Stomach (tissue), 9 donors: ENCODE results near the gene DISC1. TPM values are rescaled to one million over a fixed set of nuclear protein-coding genes. Genes with fewer than 3 reads are reported as not detected.
A peak's percentile ranks its signal among the peaks of the same experiment; 100 is the strongest.

ENCODE experiments used
- DNase-seq, 2 donors: peaks; one replicate each; pipeline versions ENCODE4 v3.0.0 to v3.0.0-alpha.2; 2013 to 2019
- H3K27ac ChIP-seq, 5 donors: fragments of 200-600 bp in 4 of 5; sonication (generic) in 4 of 5; one replicate each; pipeline ENCODE4 v1.5.1; 2013 to 2019; ENCODE audit warnings: mild to moderate bottlenecking in 1 of 5, moderate library complexity in 1 of 5
- H3K27me3 ChIP-seq, 3 donors: fragments of 200-600 bp; sonication (generic); one replicate each; pipeline ENCODE4 v1.5.1; 2017 to 2019; ENCODE audit warnings: mixed run types in 1 of 3
- H3K36me3 ChIP-seq, 4 donors: fragments of 200-600 bp; sonication (generic); 1 replicate in 3 of 4; 2 replicates in 1 of 4; pipeline ENCODE4 v1.5.1; 2016 to 2019
- H3K4me1 ChIP-seq, 4 donors: fragments of 200-600 bp; sonication (generic); one replicate each; pipeline ENCODE4 v1.5.1; 2016 to 2019
- H3K4me3 ChIP-seq, 4 donors: fragments of 200-600 bp; sonication (generic) in 3 of 4; one replicate each; pipeline ENCODE4 v1.5.1; 2016 to 2019; ENCODE audit warnings: mild to moderate bottlenecking in 1 of 4
- H3K9me3 ChIP-seq, 4 donors: fragments of 200-600 bp; sonication (generic); one replicate each; pipeline ENCODE4 v1.5.1; 2016 to 2019
- EP300 ChIP-seq: sonication (generic); formaldehyde crosslinking; IDR thresholded peaks from one replicate; pipeline ENCODE4 v1.6.1; 2017; ENCODE audit warnings: antibody characterized with exemption
- POLR2A ChIP-seq, 4 donors: fragments of 450-650 bp; IDR thresholded peaks; one replicate each; pipeline ENCODE4 v1.6.1; 2016; ENCODE audit warnings: antibody characterized with exemption in 4 of 4, control low read depth in 2 of 4, mild to moderate bottlenecking in 1 of 4, moderate library complexity in 1 of 4
- POLR2AphosphoS5 ChIP-seq, 3 donors: sonication (generic); formaldehyde crosslinking; IDR thresholded peaks; one replicate each; pipeline ENCODE4 v1.6.1; 2016; ENCODE audit warnings: antibody characterized with exemption in 3 of 3
- WGBS, 5 donors: extraction: QIAGEN DNeasy Blood & Tissue Kit in 3 of 5; methylation state at CpG; one replicate each; pipeline versions ENCODE4 v1.1.5 to v1.1.7; 2013 to 2018; 5-methylcytosine and 5-hydroxymethylcytosine counted together
- intact Hi-C: fragments of 100-400 bp; cut with DNase I; formaldehyde crosslinking; loops from one replicate; pipeline ENCODE4 v1.15.1; 2023; ENCODE audit warnings: low total_unique reads
- polyA plus RNA-seq, 3 donors: library from polyadenylated mRNA; stranded (reverse); fragments of 200-250 nt; gene quantifications; one replicate each; pipeline ENCODE4 v1.2.3, GENCODE V29; 2013
- total RNA-seq, 5 donors: library from RNA; depleted of rRNA; stranded (reverse); fragments of >200 nt; gene quantifications; one replicate each; pipeline versions ENCODE4 v1.1.0 to v1.2.3, GENCODE V29; 2014 to 2016
- TF ChIP-seq, protein P1 (sequence below), 7 experiments: fragments of 450-650 bp in 4 of 7; fragments of 200-600 bp in 3 of 7; sonication (generic) in 3 of 7; IDR thresholded peaks; one replicate each; pipeline ENCODE4 v1.5.1; 2016 to 2019; ENCODE audit warnings: antibody characterized with exemption in 7 of 7, control low read depth in 2 of 7, mild to moderate bottlenecking in 1 of 7
- donor health status: healthy with polysubstance abuse.
- donor health status: Bipolar disorder and iron deficiency.
- donor health status: healthy.

DISC1 gene
- total and polyA plus RNA-seq, 8 donors, result 0.43 to 29.8 (median 1.6) TPM

DNA sequence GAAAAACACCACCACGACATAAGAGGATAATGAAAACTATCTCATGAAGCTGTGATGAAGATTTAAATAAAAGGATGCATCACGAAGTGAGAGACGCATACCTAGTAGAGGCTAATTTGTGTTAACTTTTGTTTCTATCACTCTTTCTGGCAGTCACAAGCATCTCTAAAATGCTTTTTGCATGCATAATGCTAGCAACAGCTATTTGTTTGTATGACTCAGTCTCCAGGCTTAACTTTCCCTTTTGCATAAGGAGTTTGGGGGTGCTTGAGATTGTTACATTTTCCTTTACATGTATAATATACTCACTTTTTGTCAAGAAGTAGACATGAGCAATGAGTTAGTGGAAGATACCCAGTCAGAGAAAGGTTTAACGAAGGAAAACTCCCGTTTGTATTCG, 385.4 kb downstream of the DISC1 start:
- Histone ChIP-seq H3K27me3 (no peaks in the 10 kb centered on the region), H3K27ac (peak overlapping the region in 4 of 5 donors; percentile 50 to 68 (median 64)), H3K36me3 (no peaks in the 10 kb centered on the region), H3K9me3 (no peaks in the 10 kb centered on the region), H3K4me3 (no peak overlapping the region), H3K4me1 (peaks cover 0 to 29% (median 17%) of the 10 kb centered on the region in 4 donors)
- intact Hi-C loops, result no loop called here
- TF ChIP-seq POLR2A (IDR thresholded peaks at IDR 0.05) (no peak), POLR2AphosphoS5 (IDR thresholded peaks at IDR 0.05) (no peak), EP300 (no peak)
- TF ChIP-seq, protein P1, sequence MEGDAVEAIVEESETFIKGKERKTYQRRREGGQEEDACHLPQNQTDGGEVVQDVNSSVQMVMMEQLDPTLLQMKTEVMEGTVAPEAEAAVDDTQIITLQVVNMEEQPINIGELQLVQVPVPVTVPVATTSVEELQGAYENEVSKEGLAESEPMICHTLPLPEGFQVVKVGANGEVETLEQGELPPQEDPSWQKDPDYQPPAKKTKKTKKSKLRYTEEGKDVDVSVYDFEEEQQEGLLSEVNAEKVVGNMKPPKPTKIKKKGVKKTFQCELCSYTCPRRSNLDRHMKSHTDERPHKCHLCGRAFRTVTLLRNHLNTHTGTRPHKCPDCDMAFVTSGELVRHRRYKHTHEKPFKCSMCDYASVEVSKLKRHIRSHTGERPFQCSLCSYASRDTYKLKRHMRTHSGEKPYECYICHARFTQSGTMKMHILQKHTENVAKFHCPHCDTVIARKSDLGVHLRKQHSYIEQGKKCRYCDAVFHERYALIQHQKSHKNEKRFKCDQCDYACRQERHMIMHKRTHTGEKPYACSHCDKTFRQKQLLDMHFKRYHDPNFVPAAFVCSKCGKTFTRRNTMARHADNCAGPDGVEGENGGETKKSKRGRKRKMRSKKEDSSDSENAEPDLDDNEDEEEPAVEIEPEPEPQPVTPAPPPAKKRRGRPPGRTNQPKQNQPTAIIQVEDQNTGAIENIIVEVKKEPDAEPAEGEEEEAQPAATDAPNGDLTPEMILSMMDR (IDR thresholded peaks at IDR 0.05), result no peak
- 83 to 91% (median 86%) methylated on average over 6 of the region's 6 CpGs for WGBS, 5 donors
- no peak for DNase-seq

DNA sequence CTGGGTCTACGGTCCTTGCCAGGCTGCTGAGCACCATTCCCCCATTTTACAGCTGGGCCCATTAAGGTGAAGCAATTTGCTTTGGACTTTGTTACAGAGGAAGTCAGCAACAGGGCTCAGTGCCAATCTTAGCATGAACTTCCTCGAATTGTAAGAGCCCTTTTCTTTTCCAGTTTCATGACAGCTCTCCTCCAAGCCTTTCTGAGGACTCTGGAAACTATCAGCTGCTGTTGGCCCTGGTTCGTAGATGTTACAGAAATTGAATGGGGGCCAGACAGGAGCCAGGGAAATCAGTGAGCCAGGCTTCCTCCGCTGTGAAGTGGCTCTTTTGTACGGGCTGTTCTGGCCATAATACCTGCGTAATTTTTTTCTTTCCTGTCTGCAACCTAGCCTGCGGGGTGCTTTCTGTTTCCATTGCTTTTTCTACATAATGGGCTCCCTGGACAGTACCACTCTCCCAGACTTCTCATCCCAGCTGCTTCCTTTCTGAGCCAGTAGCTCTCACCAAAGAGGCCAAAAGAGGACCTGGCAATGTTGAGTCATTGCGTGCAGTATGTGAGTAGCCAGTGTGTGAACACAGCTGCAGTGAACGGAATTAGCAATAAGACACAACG, 386.3 kb downstream of the DISC1 start:
- Histone ChIP-seq H3K36me3 (no peaks in the 10 kb centered on the region), H3K4me1 (peaks cover 0 to 38% (median 17%) of the 10 kb centered on the region in 4 donors), H3K4me3 (peak overlapping the region in 1 of 4 donors; percentile 9), H3K27ac (peak overlapping the region; percentile 18 to 68 (median 62)), H3K9me3 (no peaks in the 10 kb centered on the region), H3K27me3 (no peaks in the 10 kb centered on the region)
- DNase-seq, result peak in 1 of 2 donors; percentile 85
- intact Hi-C loops, result no loop called here
- TF ChIP-seq, protein P1 (IDR thresholded peaks at IDR 0.05), result no peak
- peak in 2 of 3 donors; percentile 45 to 48 for TF ChIP-seq POLR2AphosphoS5 (IDR thresholded peaks at IDR 0.05)
- 44 to 66% (median 51%) methylated on average over 10 of the region's 10 CpGs for WGBS, 5 donors

DNA sequence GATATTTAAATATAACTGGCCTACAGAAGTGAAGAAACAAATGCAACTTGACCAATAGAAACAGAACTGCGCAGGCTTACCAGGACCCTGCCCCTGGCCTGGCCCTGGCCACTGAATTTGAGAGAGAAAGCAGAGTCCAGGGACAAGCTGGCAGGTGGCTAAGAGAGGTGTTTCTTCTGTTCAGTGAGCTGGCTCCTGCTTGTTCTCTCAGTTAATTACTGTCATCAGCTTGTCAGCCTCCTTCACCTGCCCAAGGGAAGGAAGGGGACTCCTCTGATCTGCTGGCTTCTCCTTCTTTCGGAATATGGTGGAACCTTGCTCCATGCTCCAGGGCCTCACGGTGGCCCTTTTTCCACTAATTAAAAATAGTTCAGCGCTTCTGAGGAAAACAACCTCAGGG, 388.4 kb downstream of the DISC1 start:
- 94 to 98% (median 96%) methylated on average over 4 of the region's 4 CpGs for WGBS, 5 donors
- H3K9me3 ChIP-seq, result no peaks in the 10 kb centered on the region
- TF ChIP-seq, protein P1 (IDR thresholded peaks at IDR 0.05), result no peak
- TF ChIP-seq POLR2AphosphoS5 (IDR thresholded peaks at IDR 0.05) (no peak), POLR2A (IDR thresholded peaks at IDR 0.05) (no peak), EP300 (no peak)

DNA sequence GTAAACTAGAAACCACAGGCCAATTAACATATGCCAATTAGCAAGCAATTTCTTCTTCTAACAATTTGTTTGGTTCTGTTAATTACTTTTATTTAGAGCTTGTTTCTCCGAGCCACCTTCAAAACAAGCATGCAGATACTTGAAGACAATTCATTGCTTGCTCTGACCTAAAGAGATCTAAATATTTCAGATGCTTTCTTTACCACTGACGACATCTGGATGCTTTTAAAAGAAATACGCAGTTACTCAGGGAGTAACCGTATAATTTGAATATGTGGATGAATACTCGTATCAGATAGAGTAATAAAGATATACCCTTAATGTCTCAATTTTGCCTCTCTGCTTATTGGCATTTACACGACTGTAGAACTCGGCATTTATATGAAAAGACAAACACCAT, 390.0 kb downstream of the DISC1 start:
- no peak for DNase-seq
- intact Hi-C loops, result no loop called here
- H3K27ac ChIP-seq, result no peak overlapping the region
- peaks cover 0 to 38% (median 17%) of the 10 kb centered on the region in 4 donors for H3K4me1 ChIP-seq
- no peak for TF ChIP-seq POLR2A (IDR thresholded peaks at IDR 0.05)
- no peaks in the 10 kb centered on the region for H3K36me3 ChIP-seq
- H3K27me3 ChIP-seq, result no peaks in the 10 kb centered on the region
- no peak overlapping the region for H3K4me3 ChIP-seq
- H3K9me3 ChIP-seq, result no peaks in the 10 kb centered on the region
- WGBS, 5 donors, result 45 to 71% (median 49%) methylated on average over 7 of the region's 7 CpGs

More for the DNA sequence above, 388.4 kb downstream of the DISC1 start:
- DNase-seq, result no peak
- H3K27ac ChIP-seq, result no peak overlapping the region
- no peak overlapping the region for H3K4me3 ChIP-seq
- H3K4me1 ChIP-seq, result peaks cover 0 to 38% (median 17%) of the 10 kb centered on the region in 4 donors
- H3K27me3 ChIP-seq, result no peaks in the 10 kb centered on the region
- H3K36me3 ChIP-seq, result no peaks in the 10 kb centered on the region
- intact Hi-C loops, result no loop called here

DNA sequence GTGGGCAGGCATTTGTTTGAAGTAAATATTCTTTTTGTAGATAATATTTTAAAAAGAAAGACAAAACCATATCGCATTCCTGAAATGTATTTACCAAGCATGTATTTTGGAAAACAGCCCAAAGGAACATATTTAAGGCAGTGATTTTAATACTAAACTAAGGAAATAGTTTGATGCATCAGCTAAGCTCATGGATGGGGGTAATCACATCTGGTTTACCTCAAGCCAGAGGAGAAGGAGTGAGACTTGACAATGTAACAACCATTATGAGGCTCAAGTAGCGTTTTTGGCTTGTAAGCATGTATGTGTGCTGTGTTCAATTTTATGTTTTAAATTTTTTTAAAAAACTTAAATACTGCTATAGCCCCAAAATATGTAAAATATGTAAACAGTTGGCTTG, 390.5 kb downstream of the DISC1 start:
- Histone ChIP-seq H3K4me3 (no peak overlapping the region), H3K36me3 (no peaks in the 10 kb centered on the region), H3K4me1 (peaks cover 0 to 36% (median 16%) of the 10 kb centered on the region in 4 donors), H3K27me3 (no peaks in the 10 kb centered on the region), H3K27ac (no peak overlapping the region), H3K9me3 (no peaks in the 10 kb centered on the region)
- 44 to 76% (median 50%) methylated on average over 2 of the region's 2 CpGs for WGBS, 5 donors
- TF ChIP-seq, protein P1 (IDR thresholded peaks at IDR 0.05), result no peak
- TF ChIP-seq EP300 (no peak), POLR2A (IDR thresholded peaks at IDR 0.05) (no peak), POLR2AphosphoS5 (IDR thresholded peaks at IDR 0.05) (no peak)
- DNase-seq, result peak in 1 of 2 donors; percentile 16
- intact Hi-C loops, result no loop called here
